Activated naive CD8-positive, alpha-beta T cell treated with anti-CD3 and anti-CD28 coated beads for 36 hours (primary cell): ENCODE measurements around the gene SHC1. TPM values are rescaled to one million over a fixed set of nuclear protein-coding genes. Genes with fewer than 3 reads are reported as not detected.

Source experiments
- DNase-seq: peaks from one replicate; pipeline ENCODE4 v3.0.0; 2021
- H3K27ac Mint-ChIP-seq: one replicate; pipeline ENCODE4 v1.8.0; 2022; ENCODE audit warnings: mild to moderate bottlenecking, moderate library complexity, mixed read lengths
- H3K27me3 Mint-ChIP-seq: one replicate; pipeline ENCODE4 v1.8.0; 2022; ENCODE audit warnings: mild to moderate bottlenecking, mixed read lengths
- H3K36me3 Mint-ChIP-seq: one replicate; pipeline ENCODE4 v1.8.0; 2021; ENCODE audit warnings: mild to moderate bottlenecking, mixed read lengths
- H3K4me1 Mint-ChIP-seq: one replicate; pipeline ENCODE4 v1.8.0; 2021; ENCODE audit warnings: mixed read lengths
- H3K4me3 Mint-ChIP-seq: one replicate; pipeline ENCODE4 v1.8.0; 2022; ENCODE audit warnings: mild to moderate bottlenecking, moderate library complexity, mixed read lengths
- H3K9me3 Mint-ChIP-seq: one replicate; pipeline ENCODE4 v1.8.0; 2022; ENCODE audit warnings: mixed read lengths
- total RNA-seq, 2 experiments: library from RNA; stranded (reverse); gene quantifications; one replicate each; pipeline ENCODE4 v1.2.3, GENCODE V29; 2021

The SHC1 gene
- total RNA-seq, 2 experiments from 2014 or later = 34.7 to 38.4 TPM

- Mint-ChIP-seq H3K27me3 (peaks cover 5% of the 10 kb centered on the region), H3K36me3 (peaks cover 6% of the 10 kb centered on the region), H3K4me3 (no peak overlapping the region), H3K27ac (no peak overlapping the region), H3K4me1 (peaks cover 65% of the 10 kb centered on the region), H3K9me3 (no peaks in the 10 kb centered on the region)
- DNase-seq = no peak
Observed at GRCh38 chr1:155011004-155011416, 40.5 kb upstream of the SHC1 start.

DNA sequence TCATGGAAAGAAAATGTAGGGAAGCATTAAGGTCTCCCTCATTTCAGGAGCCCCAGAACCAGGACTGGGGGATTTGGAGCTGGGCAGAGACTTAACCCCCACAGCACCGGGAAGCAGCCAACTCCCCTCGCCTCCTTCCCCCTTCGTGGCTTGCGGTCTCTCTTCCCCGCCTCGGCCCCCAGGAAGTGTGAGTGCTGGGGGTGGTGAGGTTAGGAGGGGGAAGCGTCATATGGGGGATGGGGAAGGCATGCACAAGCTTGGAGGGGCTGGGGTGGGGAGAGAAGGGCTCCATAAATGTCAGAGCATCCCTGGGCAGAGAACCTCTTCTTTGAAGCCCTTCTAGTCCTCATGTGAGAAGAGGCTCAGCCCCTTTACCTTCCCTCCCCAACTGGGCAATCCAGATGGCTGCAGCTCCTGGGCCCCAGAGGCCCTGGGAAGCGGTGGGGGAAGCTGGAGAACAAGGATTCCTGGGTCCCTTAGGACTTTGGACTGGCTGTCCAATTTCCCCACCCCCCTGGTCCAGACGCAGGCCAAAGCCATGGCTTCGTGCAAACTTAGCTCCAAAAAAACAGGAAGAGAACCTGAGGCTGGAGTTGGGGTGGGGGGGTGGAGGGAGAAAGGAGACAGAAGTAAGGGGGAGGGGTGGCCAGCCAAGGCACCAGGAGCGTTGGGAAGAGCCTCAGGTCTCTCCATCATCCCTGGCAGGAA lies 39.8 kb upstream of the SHC1 start:
- no peaks in the 10 kb centered on the region for H3K27me3 Mint-ChIP-seq
- H3K36me3 Mint-ChIP-seq = peaks cover 3% of the 10 kb centered on the region
- DNase-seq = no peak
- H3K9me3 Mint-ChIP-seq = no peaks in the 10 kb centered on the region
- H3K4me1 Mint-ChIP-seq = peaks cover 65% of the 10 kb centered on the region
- peak overlapping the region; percentile 25 for H3K4me3 Mint-ChIP-seq
- H3K27ac Mint-ChIP-seq = peak overlapping the region; percentile 36

GRCh38 chr1:155009742-155010141 lies 39.2 kb upstream of the SHC1 start:
- peak overlapping the region; percentile 6 for H3K27ac Mint-ChIP-seq
- peaks cover 3% of the 10 kb centered on the region for H3K36me3 Mint-ChIP-seq
- peak overlapping the region; percentile 25 for H3K4me3 Mint-ChIP-seq
- H3K27me3 Mint-ChIP-seq = no peaks in the 10 kb centered on the region
- no peaks in the 10 kb centered on the region for H3K9me3 Mint-ChIP-seq
- H3K4me1 Mint-ChIP-seq = peaks cover 69% of the 10 kb centered on the region
- DNase-seq = no peak

- DNase-seq = no peak
- Mint-ChIP-seq H3K27ac (peak overlapping the region; percentile 6), H3K9me3 (no peaks in the 10 kb centered on the region), H3K36me3 (peaks cover 3% of the 10 kb centered on the region), H3K27me3 (no peaks in the 10 kb centered on the region), H3K4me3 (no peak overlapping the region), H3K4me1 (peaks cover 72% of the 10 kb centered on the region)
Observed at GRCh38 chr1:155009221-155009711, 38.7 kb upstream of the SHC1 start.

DNA sequence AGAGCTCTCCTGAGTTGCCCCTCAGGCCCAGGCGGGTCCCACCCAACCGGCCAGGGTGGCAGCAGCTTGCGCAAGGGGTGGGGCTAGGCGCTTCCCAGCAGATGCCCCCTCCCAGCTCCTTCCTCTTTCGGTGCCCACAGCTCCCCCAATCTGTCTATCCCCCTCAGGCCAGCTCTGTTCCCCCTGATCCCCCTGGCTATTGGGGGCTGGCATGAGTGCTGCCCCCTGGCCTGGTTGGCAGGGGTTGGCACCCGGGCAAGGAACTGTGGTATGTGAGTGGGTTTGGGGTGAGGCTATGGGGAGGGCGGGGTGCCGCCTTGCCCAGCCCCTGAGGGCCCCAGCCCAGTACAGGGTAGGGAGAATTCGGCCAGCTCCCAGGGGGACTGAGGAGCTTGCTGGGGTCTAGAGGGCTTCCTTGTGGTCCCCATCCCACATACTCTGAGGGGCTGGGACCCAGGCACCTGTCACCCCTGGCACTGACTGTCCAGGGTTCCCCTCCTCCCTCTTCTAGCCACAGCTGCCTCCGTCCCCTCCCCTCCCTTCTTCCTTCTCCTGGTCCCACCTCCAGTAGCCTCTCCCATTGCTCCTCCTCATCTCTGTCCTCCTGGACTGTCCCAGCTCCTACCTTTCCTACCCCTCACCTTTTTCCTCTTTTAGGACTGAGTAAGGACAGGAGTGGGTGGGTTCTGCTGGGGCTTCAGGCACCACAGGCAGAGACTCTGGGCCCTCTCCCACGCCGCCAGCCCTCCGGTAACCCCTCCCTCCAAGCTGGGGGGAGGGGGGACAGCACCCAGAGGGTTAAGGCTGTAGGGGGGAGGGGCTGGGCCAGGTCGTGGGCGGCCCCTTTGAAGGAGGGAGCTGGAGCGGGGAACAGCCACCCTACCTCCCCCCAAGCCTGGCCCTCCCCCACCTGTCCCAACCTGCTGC lies 37.7 kb upstream of the SHC1 start:
- no peak overlapping the region for H3K27ac Mint-ChIP-seq
- no peaks in the 10 kb centered on the region for H3K9me3 Mint-ChIP-seq
- DNase-seq = no peak
- H3K27me3 Mint-ChIP-seq = peaks cover 3% of the 10 kb centered on the region
- H3K4me1 Mint-ChIP-seq = peaks cover 71% of the 10 kb centered on the region
- H3K36me3 Mint-ChIP-seq = peaks cover 6% of the 10 kb centered on the region
- no peak overlapping the region for H3K4me3 Mint-ChIP-seq

DNA sequence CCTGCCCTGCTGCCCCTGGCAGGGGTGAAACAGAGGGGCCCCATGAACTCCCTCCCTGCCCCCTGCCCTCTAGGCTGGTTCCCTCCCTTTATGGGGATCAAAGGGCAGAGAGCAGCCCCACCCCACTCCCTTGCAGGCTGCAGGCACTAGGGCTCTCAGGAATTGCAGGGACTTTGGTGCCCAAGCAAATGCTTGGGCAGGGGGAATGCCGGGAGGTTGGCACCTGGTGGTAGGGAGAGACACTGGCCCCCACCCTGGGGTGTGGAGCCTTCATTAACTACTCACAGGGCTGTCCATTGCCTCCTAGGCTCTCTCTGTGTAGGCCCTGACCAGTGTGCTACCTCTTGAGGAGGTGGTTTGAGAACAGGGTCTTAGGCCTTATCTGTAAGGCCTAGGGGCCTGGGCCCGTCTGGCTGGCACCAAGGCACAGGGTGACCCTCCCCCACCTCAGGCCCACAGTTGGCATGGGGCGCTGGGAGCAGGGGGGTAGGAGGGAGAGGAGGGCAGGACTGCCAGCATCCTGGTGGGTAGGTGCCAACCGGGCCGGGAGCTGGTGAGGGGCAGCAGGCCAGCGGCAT lies 36.8 kb upstream of the SHC1 start:
- Mint-ChIP-seq H3K27ac (no peak overlapping the region), H3K36me3 (peaks cover 6% of the 10 kb centered on the region), H3K9me3 (no peaks in the 10 kb centered on the region), H3K4me3 (no peak overlapping the region), H3K4me1 (peaks cover 61% of the 10 kb centered on the region), H3K27me3 (peaks cover 3% of the 10 kb centered on the region)
- no peak for DNase-seq

DNA sequence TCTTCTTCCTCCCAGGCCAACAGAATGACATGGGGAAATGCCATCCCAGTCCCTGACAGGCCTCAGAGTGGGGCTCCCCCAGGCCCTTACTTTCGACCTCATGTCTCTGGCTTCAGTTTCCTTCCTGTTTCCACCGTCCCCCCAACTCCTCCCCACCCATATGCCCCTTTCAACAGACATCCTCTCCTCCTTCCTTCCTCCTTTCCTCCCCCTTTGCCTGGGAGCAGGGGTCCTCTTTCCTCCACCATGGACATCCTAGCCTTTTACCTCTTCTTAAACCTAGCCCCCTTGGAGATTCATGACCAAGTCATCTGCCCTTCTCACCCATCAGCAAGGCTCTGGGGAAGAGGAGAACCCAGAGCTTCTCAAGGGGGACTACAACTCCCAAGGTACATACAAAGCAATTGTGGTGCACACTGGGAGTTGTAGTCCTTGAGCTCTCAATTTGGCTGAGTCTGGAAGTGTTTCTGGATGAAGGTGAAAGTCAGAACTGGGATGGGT lies 36.1 kb upstream of the SHC1 start:
- peaks cover 3% of the 10 kb centered on the region for H3K27me3 Mint-ChIP-seq
- peak; percentile 59 for DNase-seq
- H3K4me3 Mint-ChIP-seq = peak overlapping the region; percentile 63
- no peaks in the 10 kb centered on the region for H3K9me3 Mint-ChIP-seq
- peaks cover 57% of the 10 kb centered on the region for H3K4me1 Mint-ChIP-seq
- peak overlapping the region; percentile 96 for H3K27ac Mint-ChIP-seq
- H3K36me3 Mint-ChIP-seq = peaks cover 6% of the 10 kb centered on the region

- Mint-ChIP-seq H3K4me3 (no peak overlapping the region), H3K27ac (peak overlapping the region; percentile 96), H3K9me3 (no peaks in the 10 kb centered on the region), H3K4me1 (peaks cover 50% of the 10 kb centered on the region), H3K27me3 (peaks cover 3% of the 10 kb centered on the region), H3K36me3 (peaks cover 6% of the 10 kb centered on the region)
- DNase-seq = no peak
Observed at GRCh38 chr1:155005076-155006011, 34.8 kb upstream of the SHC1 start.

DNA sequence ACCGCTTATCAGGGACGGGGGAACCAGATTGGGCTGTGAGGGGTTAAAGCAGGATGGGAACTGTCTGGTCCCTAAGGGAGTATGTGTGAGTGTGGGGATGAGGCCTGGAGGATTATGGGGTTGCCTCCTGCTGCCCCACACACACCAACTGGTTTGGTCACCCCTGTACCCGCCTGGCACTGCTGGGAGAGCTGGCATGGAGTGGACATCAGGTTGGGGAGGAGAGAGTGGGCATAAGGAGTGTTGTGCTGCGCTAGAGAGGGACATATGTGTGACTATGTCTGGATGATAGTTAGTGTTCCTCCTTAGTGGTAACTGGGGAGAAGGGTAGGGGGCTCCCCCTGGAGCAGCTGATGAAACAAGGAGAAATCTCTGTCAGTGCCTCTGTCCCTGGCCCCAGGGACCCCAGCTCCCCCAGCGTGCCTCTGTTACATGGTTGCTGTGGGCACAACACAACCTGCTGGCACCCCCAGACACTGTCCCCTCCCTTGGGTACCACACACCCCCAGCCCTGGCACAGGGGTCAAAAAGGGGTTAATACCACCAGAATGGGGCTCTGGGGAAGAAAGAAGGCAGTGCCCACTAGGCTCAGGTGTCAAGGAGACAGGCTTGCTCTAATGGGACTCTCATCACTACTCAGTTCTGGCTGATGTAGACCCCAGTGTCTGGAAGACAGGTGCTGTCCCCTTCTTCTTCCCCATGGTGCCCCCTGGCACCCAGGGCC lies 34.0 kb upstream of the SHC1 start:
- Mint-ChIP-seq H3K36me3 (peaks cover 6% of the 10 kb centered on the region), H3K27ac (peak overlapping the region; percentile 83), H3K9me3 (no peaks in the 10 kb centered on the region), H3K27me3 (peaks cover 3% of the 10 kb centered on the region), H3K4me3 (peak overlapping the region; percentile 86), H3K4me1 (peaks cover 48% of the 10 kb centered on the region)
- no peak for DNase-seq

DNA sequence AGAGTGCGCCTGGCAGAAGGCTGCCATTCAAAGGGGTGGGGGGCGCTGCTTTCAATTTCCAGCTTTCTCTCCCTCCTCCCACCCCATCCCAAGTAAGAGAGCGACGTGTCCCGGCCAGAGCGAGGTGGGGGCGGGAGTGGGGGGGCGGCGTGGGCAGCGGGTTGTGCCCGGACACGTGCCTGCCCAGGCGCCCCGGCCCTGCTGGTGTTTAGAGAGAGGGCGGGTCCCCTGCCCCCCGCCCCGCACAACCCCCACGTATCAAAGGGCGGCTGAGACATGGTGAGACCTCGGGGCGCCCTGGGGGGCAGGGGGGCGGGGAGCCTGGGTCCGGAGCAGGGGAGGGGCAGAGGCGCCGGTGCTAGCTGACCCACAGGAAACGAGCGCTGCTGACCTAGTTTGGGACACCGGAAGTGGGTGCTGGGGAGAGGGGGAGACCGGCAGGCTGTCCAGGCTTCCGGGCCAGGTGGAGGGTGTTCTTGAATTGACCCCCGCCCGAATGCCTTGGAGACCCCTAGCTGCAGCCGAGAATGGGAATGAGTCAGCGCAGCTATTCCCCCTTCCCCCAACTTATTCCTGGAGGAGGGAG lies 33.3 kb upstream of the SHC1 start:
- peaks cover 6% of the 10 kb centered on the region for H3K36me3 Mint-ChIP-seq
- no peaks in the 10 kb centered on the region for H3K9me3 Mint-ChIP-seq
- no peak for DNase-seq
- H3K4me3 Mint-ChIP-seq = peak overlapping the region; percentile 86
- H3K27ac Mint-ChIP-seq = peak overlapping the region; percentile 90
- H3K4me1 Mint-ChIP-seq = peaks cover 49% of the 10 kb centered on the region
- H3K27me3 Mint-ChIP-seq = peaks cover 3% of the 10 kb centered on the region

DNA sequence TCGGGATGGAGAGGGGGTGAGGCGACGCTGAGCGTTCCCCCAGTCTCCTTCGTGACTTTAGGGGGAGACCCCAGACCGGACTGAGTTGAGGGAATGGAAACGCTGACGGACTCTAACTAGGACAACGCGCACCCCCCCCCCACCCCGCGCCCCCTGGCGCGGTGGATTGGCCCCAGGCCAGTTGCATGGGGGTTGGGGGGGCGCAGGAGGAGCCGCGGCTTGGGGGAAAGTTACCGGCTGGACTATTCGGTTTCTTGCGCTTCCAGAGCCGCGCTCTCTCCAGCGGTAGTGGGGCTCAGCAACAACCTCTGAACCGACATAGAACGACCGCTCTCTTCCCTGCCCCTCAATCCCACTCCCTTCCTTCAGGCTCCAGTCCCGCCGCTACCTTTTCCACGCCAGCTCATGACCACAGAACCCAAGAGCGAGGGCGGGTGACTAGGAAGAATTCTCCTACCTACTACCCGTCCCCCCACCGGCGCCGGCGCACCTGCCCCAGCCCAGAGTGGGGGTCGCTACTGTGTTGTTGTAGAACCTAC lies 32.7 kb upstream of the SHC1 start:
- Mint-ChIP-seq H3K27ac (peak overlapping the region; percentile 90), H3K9me3 (no peaks in the 10 kb centered on the region), H3K27me3 (peaks cover 3% of the 10 kb centered on the region), H3K4me3 (peak overlapping the region; percentile 86), H3K36me3 (peaks cover 6% of the 10 kb centered on the region), H3K4me1 (peaks cover 48% of the 10 kb centered on the region)
- no peak for DNase-seq

DNA sequence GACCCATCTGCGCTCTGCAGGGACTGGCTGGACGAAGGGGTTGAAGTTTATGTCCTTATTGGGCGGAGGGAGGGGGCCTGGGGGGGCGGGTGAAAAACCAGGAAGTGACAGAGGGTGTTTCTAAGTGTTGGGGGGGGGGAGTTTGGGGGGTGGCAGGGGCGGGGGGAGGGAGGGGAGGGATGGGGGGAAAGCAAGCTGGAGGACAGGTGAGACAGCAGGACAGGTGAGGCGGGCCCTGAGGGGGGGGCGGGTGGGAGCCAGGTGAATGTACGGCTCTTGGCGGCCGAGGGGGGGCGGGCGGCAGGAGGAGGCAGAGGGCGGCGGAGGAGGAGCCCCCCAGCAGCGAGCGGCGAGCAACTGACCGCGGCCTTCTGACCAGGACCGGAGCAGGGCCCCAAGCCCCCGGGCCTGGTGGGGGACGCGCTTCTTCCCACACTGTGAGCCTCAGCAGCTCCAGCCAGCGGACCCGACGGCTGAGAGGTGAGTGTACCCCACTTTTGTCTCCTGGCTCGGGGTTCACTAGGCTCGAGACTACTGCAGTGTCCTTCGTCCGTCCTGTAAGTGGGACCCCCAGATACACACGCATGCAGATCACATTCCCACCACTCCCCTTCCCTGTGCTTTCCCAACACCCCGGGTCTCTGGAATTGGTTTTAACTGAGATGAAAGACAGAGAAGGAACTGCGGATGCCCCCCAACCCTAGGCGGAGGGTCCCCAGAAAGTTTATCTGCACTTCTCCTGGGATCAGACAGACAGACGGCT lies 32.1 kb upstream of the SHC1 start, which contains the start of gene ZBTB7B:
TSS of gene ZBTB7B (plus strand) at position 339 of the 763 bp plus-strand sequence. CDS start 11,859 bp downstream, outside the sequence.
- DNase-seq = no peak
- H3K9me3 Mint-ChIP-seq = no peaks in the 10 kb centered on the region
- peak within 1 kb of the TSS; percentile 92 for H3K27ac Mint-ChIP-seq
- peaks cover 6% of the 10 kb centered on the region for H3K36me3 Mint-ChIP-seq
- H3K27me3 Mint-ChIP-seq = peaks cover 7% of the 10 kb centered on the region
- H3K4me3 Mint-ChIP-seq = peak within 1 kb of the TSS; percentile 92
- H3K4me1 Mint-ChIP-seq = peaks cover 52% of the 10 kb centered on the region
